K562 (cell line): ENCODE measurements around the gene DNAH8. TPM values are rescaled to one million over a fixed set of nuclear protein-coding genes. Genes with fewer than 3 reads are reported as not detected.

Experiments
- ARID3A ChIP-seq: IDR thresholded peaks from 2 replicates; pipeline ENCODE4 v1.6.1; 2012; ENCODE audit warnings: low read depth, low read length, improper control_type of control experiment, borderline replicate concordance
- CBX1 ChIP-seq: sonication (generic); IDR thresholded peaks from 2 replicates; pipeline ENCODE4 v1.6.1; 2016; ENCODE audit warnings: antibody characterized with exemption, low read depth, mild to moderate bottlenecking
- CREB3 ChIP-seq: fragments of 450-650 bp; conservative IDR thresholded peaks from 2 replicates; pipeline ENCODE4 v1.6.1; 2016; ENCODE audit warnings: missing genetic modification characterization, low read depth, mild to moderate bottlenecking, missing compliant biosample characterization, moderate library complexity
- CTCFL ChIP-seq: IDR thresholded peaks from 2 replicates; pipeline ENCODE4 v1.6.1; 2011; ENCODE audit warnings: borderline replicate concordance, low read depth, mild to moderate bottlenecking, moderate library complexity, low read length; ENCODE audit not compliant: insufficient read depth, poor library complexity, severe bottlenecking
- LEF1 ChIP-seq: fragments of 450-650 bp; IDR thresholded peaks from 2 replicates; pipeline ENCODE4 v1.6.1; 2016; ENCODE audit warnings: mild to moderate bottlenecking
- MED1 ChIP-seq: sonication (generic); formaldehyde crosslinking; IDR thresholded peaks from 2 replicates; pipeline ENCODE4 v1.8.1; 2023; ENCODE audit warnings: missing genetic modification reagents, borderline replicate concordance
- MYC ChIP-seq, 2 experiments: fragments of 250-450 bp in 1 of 2; sonication (Bioruptor Pico) in 1 of 2; IDR thresholded peaks; 2 replicates each; pipeline versions ENCODE4 v1.5.1 to v1.6.1; 2012 to 2021; ENCODE audit warnings: low read depth in 2 of 2, borderline replicate concordance in 1 of 2, improper control_type of control experiment in 1 of 2, low read length in 1 of 2, mild to moderate bottlenecking in 1 of 2, moderate library complexity in 1 of 2
- PHB ChIP-seq: fragments of 250-450 bp; sonication (Bioruptor Pico); IDR thresholded peaks from 2 replicates; pipeline ENCODE4 v1.5.0; 2021
- SETDB1 ChIP-seq: IDR thresholded peaks from one replicate; pipeline ENCODE4 v1.6.1; 2012; ENCODE audit warnings: low read length, control low read depth, inconsistent platforms
- SMARCA4 ChIP-seq: fragments of 450-650 bp; IDR thresholded peaks from 2 replicates; pipeline ENCODE4 v1.6.1; 2016
- SP1 ChIP-seq: sonication (generic); formaldehyde crosslinking; IDR thresholded peaks from 2 replicates; pipeline ENCODE4 v1.8.1; 2022; ENCODE audit warnings: mild to moderate bottlenecking, missing genetic modification reagents
- ZNF134 ChIP-seq: fragments of 250-450 bp; sonication (Bioruptor Pico); conservative IDR thresholded peaks from 2 replicates; pipeline ENCODE4 v1.4.0; 2020
- ZNF224 ChIP-seq: sonication (generic); formaldehyde crosslinking; IDR thresholded peaks from 2 replicates; pipeline ENCODE4 v1.8.0; 2022; ENCODE audit warnings: mild to moderate bottlenecking, missing genetic modification reagents
- ZNF431 ChIP-seq: sonication (generic); formaldehyde crosslinking; IDR thresholded peaks from 2 replicates; pipeline ENCODE4 v1.8.0; 2022; ENCODE audit warnings: mild to moderate bottlenecking, missing genetic modification reagents
- ZNF511 ChIP-seq: sonication (generic); formaldehyde crosslinking; IDR thresholded peaks from 2 replicates; pipeline ENCODE4 v1.8.0; 2022; ENCODE audit warnings: mild to moderate bottlenecking, missing genetic modification reagents
- ZNF592 ChIP-seq: fragments of 450-650 bp; IDR thresholded peaks from 2 replicates; pipeline ENCODE4 v1.6.1; 2017; ENCODE audit warnings: antibody characterized with exemption, mild to moderate bottlenecking
- ZNF644 ChIP-seq: fragments of 200-800 bp; sonication (Bioruptor generic); IDR thresholded peaks from 2 replicates; pipeline ENCODE4 v1.6.1; 2016; ENCODE audit warnings: low read depth, missing genetic modification characterization, missing compliant biosample characterization
- polyA plus RNA-seq, 8 experiments: library from polyadenylated mRNA; depleted of rRNA in 4 of 8; stranded (reverse) in 5 of 8; unstranded in 3 of 8; fragments of >200 nt; fragmentation: Nextera tagmentation in 2 of 8; fragmentation: Illumina TruSeq in 1 of 8; extraction: Ambion mirVana in 2 of 8; extraction: Trizol in 1 of 8; gene quantifications; 2 replicates each; pipeline versions ENCODE4 v1.2.1 to v1.2.3, GENCODE V29; 2011 to 2014; ENCODE audit warnings: inconsistent platforms in 1 of 8, missing spikeins in 1 of 8
- total RNA-seq, 7 experiments: library from RNA; depleted of rRNA in 6 of 7; stranded (reverse); fragments of >200 nt in 6 of 7; fragmentation: Illumina TruSeq in 2 of 7; extraction: Trizol in 2 of 7; gene quantifications; 2 replicates each; pipeline versions ENCODE4 v1.2.1 to v1.2.3, GENCODE V29; 2011 to 2021; ENCODE audit warnings: low replicate concordance in 1 of 7

The DNAH8 gene
- total and polyA plus RNA-seq, 9 of the 15 experiments (the other 6 are each of a cell fraction or from before 2014, with no cell fraction given): 1.2 to 4.2 (median 2.9) TPM

GRCh38 chr6:38702558-38703397 lies 12.3 kb upstream of the DNAH8 start, which contains the start of gene GLO1 (continued):
- peak; percentile 50; the same call in 1 of the 2 replicates for TF ChIP-seq MYC (IDR thresholded peaks at IDR 0.05; ENCODE audit: low read depth, low read length)
- TF ChIP-seq MYC (CRISPR knock-in tag; IDR thresholded peaks at IDR 0.05; ENCODE audit: borderline replicate concordance, low read depth): peak; percentile 83; the same call in 1 of the 2 replicates
- TF ChIP-seq ZNF134: no peak
- no peak for TF ChIP-seq PHB (CRISPR knock-in tag)
- peak; percentile 75 for TF ChIP-seq ZNF592
- TF ChIP-seq ZNF644 (tag): no peak
- no peak for TF ChIP-seq ZNF224 (CRISPR knock-in tag)
- TF ChIP-seq CBX1: peak; percentile 90
- TF ChIP-seq SETDB1: peak; percentile 60
- no peak for TF ChIP-seq CTCFL
- 0 out of 2 replicates have a peak, but pooled peaks have one; percentile 73 for TF ChIP-seq SP1 (CRISPR knock-in tag)
- no peak for TF ChIP-seq SMARCA4
- 0 out of 2 replicates have a peak, but pooled peaks have one; percentile 18 for TF ChIP-seq ARID3A
- 0 out of 2 replicates have a peak, but pooled peaks have one; percentile 73 for TF ChIP-seq CREB3 (tag)
- no peak for TF ChIP-seq LEF1
- TF ChIP-seq ZNF511 (CRISPR knock-in tag): peak; percentile 93
- no peak for TF ChIP-seq MED1 (CRISPR knock-in tag)
- peak; percentile 72 for TF ChIP-seq ZNF431 (CRISPR knock-in tag)
